ENCODE results near the gene MAGEF1. TPM values are rescaled to one million over a fixed set of nuclear protein-coding genes. Genes with fewer than 3 reads are reported as not detected.

MAGEF1 gene
- total and polyA plus RNA-seq, 9 of the 15 experiments (the other 6 are each of a cell fraction or from before 2014, with no cell fraction given) = 1.5 to 39.1 (median 19.8) TPM

DNA sequence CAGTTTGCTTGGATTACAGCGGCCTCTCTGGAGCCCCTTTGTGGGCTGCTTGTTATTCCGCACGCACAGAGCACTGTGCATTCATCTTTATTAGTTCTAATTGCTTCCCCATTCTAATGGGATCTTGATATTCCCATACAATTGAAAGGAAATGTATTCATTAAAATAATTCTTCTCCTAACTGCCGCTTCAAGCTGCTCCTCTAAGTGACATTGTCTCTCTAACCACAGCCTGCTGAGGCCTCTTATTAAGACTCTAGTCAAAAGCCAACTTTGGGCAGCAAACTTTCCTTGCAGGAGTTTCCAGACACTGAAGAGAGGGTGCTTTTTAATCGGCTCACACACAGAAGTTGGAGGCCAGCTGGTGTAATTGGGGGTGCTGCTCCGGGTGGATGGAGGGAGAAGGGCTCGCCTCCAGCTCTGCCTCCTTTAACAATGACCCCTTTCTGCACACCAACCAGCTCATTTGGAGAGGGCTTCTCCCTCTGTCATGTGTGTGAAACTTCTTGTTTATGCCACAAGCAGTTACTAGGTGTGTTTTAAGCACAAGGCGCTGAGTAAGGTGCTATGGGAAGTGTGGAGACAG, 5.6 kb upstream of the MAGEF1 start:
- ATAC-seq (no peak), DNase-seq (ENCODE audit: extremely low read depth in 1 of 4, low spot score in 3 of 4) (peak in 1 of 4 experiments; percentile 2), FAIRE-seq (no peak)
- H3K36me3 ChIP-seq (ENCODE audit: control insufficient read depth, insufficient read depth, low read length) = no peaks in the 10 kb centered on the region
- H2AFZ ChIP-seq (ENCODE audit: low read depth, low read length) = peak overlapping the region; percentile 80; the same call in 1 of the 2 replicates
- TF ChIP-seq, protein P1, sequence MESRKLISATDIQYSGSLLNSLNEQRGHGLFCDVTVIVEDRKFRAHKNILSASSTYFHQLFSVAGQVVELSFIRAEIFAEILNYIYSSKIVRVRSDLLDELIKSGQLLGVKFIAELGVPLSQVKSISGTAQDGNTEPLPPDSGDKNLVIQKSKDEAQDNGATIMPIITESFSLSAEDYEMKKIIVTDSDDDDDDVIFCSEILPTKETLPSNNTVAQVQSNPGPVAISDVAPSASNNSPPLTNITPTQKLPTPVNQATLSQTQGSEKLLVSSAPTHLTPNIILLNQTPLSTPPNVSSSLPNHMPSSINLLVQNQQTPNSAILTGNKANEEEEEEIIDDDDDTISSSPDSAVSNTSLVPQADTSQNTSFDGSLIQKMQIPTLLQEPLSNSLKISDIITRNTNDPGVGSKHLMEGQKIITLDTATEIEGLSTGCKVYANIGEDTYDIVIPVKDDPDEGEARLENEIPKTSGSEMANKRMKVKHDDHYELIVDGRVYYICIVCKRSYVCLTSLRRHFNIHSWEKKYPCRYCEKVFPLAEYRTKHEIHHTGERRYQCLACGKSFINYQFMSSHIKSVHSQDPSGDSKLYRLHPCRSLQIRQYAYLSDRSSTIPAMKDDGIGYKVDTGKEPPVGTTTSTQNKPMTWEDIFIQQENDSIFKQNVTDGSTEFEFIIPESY (CRISPR knock-in tag; IDR thresholded peaks at IDR 0.05) = no peak
- no peaks in the 10 kb centered on the region for H3K79me2 ChIP-seq (ENCODE audit: control insufficient read depth, insufficient read depth, low read length)
- no peak overlapping the region for H3K9ac ChIP-seq (ENCODE audit: insufficient read depth in 1 of 2, low read depth in 2 of 2, low read length in 2 of 2)
- ChIA-PET POLR2A (interaction anchor here (0.8 to 1.9 kb wide), 3 partner anchors 13 to 25 kb away, joined by 3 to 5 read pairs (median 4); no protein-coding TSS in a partner anchor), CTCF (ENCODE audit: low intra/inter-chr PET ratio) (no interaction called here)
- peaks cover 6 to 8% of the 10 kb centered on the region in 2 experiments for H3K4me1 ChIP-seq (replicated peaks in 1 of 2; ENCODE audit: control insufficient read depth in 2 of 2, insufficient read depth in 2 of 2, low read length in 2 of 2)
- H3K9me3 ChIP-seq (replicated peaks; ENCODE audit: control insufficient read depth, insufficient read depth, low read depth, low read length) = no peaks in the 10 kb centered on the region
- no peak overlapping the region for H3K4me2 ChIP-seq (ENCODE audit: insufficient read depth, low read length)
- H3K27me3 ChIP-seq (ENCODE audit: control insufficient read depth in 2 of 2, insufficient read depth in 2 of 2, low read length in 2 of 2) = no peaks in the 10 kb centered on the region; a peak in 1 of 5 replicates
- in situ Hi-C loops (cut with MboI) (no loop called here), intact Hi-C loops (cut with micrococcal nuclease) (loop anchor here (10.0 kb wide), 1 partner anchor 333 kb away; the partner anchor contains the start of gene CHRD)
- 45% methylated on average over 8 of the region's 8 CpGs for WGBS (ENCODE audit: insufficient coverage, low coverage, missing lambda C conversion rate)
- H3K27ac ChIP-seq (ENCODE audit: extremely low read depth, low read depth, low read length) = no peak overlapping the region
- H4K20me1 ChIP-seq (replicated peaks; ENCODE audit: control insufficient read depth, insufficient read depth, low read length) = no peaks in the 10 kb centered on the region
- no peak overlapping the region for H3K4me3 ChIP-seq
- H3K9me1 ChIP-seq (ENCODE audit: control insufficient read depth, insufficient read depth, low read length) = no peaks in the 10 kb centered on the region
- BruUV-seq (replicated peaks) = no TSS peak
